Measurements from ENCODE around the gene HOXC10. TPM values are rescaled to one million over a fixed set of nuclear protein-coding genes. Genes with fewer than 3 reads are reported as not detected.
A peak's percentile ranks its signal among the peaks of the same experiment; 100 is the strongest.

The HOXC10 gene
- total RNA-seq (2022) (not detected in 2 replicates), Bru-seq, nascent RNA (percentile 25 among the genes with signal in this experiment), BruChase-seq, experiment 1, labeled RNA remaining after a 6-hour chase (percentile 18 among the genes with signal in this experiment), BruChase-seq, experiment 2, labeled RNA remaining after a 2-hour chase (percentile 17 among the genes with signal in this experiment)
- long read RNA-seq = 0 reads

DNA sequence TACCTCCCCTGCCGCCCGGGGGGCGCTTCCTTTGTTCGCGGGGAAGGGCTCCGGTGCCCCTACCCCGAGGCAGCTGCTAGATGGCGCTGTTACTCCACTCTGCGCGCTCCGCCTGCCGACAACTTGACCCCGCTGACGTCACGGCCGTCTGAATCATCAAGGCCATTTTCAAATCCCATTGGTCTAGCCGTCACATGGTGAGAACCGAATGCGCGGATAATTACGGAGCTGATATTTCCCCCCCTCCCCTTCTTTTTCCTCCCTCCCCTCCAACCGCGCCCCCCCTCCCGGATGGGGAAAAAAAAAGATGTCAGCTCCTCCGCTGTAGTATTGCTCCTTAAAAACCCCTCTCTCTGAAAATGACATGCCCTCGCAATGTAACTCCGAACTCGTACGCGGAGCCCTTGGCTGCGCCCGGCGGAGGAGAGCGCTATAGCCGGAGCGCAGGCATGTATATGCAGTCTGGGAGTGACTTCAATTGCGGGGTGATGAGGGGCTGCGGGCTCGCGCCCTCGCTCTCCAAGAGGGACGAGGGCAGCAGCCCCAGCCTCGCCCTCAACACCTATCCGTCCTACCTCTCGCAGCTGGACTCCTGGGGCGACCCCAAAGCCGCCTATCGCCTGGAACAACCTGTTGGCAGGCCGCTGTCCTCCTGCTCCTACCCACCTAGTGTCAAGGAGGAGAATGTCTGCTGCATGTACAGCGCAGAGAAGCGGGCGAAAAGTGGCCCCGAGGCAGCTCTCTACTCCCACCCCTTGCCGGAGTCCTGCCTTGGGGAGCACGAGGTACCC, at the start of gene HOXC10:
Gene HOXC10, plus strand, starts transcription at position 246 of the 791 bp plus-strand sequence. Its CDS starts 114 bp downstream, at position 360.
- no TSS peak for BruUV-seq (replicated peaks)
- H3K36me3 Mint-ChIP-seq (ENCODE audit: insufficient read depth, unreplicated experiment) = no peaks in the 10 kb centered on the region
- no peak within 1 kb of the TSS for H3K27ac Mint-ChIP-seq (ENCODE audit: low read depth, unreplicated experiment)
- H3K9me3 Mint-ChIP-seq (ENCODE audit: unreplicated experiment) = no peaks in the 10 kb centered on the region
- H3K4me3 Mint-ChIP-seq (ENCODE audit: unreplicated experiment) = no peak within 1 kb of the TSS
- peak; percentile 93 for DNase-seq (ENCODE audit: unreplicated experiment)
- peaks cover 20% of the 10 kb centered on the region for H3K4me1 Mint-ChIP-seq (ENCODE audit: insufficient read depth, unreplicated experiment)
- no peaks in the 10 kb centered on the region for H3K27me3 Mint-ChIP-seq (ENCODE audit: insufficient read depth, unreplicated experiment)
- intact Hi-C loops (cut with micrococcal nuclease) = loop anchor here (5.0 to 10.0 kb wide), 2 partner anchors 190 to 283 kb away; no protein-coding TSS in a partner anchor
- TF ChIP-seq, protein P1, sequence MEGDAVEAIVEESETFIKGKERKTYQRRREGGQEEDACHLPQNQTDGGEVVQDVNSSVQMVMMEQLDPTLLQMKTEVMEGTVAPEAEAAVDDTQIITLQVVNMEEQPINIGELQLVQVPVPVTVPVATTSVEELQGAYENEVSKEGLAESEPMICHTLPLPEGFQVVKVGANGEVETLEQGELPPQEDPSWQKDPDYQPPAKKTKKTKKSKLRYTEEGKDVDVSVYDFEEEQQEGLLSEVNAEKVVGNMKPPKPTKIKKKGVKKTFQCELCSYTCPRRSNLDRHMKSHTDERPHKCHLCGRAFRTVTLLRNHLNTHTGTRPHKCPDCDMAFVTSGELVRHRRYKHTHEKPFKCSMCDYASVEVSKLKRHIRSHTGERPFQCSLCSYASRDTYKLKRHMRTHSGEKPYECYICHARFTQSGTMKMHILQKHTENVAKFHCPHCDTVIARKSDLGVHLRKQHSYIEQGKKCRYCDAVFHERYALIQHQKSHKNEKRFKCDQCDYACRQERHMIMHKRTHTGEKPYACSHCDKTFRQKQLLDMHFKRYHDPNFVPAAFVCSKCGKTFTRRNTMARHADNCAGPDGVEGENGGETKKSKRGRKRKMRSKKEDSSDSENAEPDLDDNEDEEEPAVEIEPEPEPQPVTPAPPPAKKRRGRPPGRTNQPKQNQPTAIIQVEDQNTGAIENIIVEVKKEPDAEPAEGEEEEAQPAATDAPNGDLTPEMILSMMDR (IDR thresholded peaks at IDR 0.05; ENCODE audit: unreplicated experiment) = peak; percentile 64
- CTCF ChIA-PET = interaction anchor here (0.6 to 4.5 kb wide), 16 partner anchors 11 to 240 kb away, joined by 3 to 60 read pairs (median 3); partner anchors contain the start of gene HOXC9
- POLR2A ChIA-PET = interaction anchor here (0.9 kb wide), 3 partner anchors 10 to 193 kb away, joined by 3 to 5 read pairs (median 3); partner anchors contain the start of gene HOXC9

DNA sequence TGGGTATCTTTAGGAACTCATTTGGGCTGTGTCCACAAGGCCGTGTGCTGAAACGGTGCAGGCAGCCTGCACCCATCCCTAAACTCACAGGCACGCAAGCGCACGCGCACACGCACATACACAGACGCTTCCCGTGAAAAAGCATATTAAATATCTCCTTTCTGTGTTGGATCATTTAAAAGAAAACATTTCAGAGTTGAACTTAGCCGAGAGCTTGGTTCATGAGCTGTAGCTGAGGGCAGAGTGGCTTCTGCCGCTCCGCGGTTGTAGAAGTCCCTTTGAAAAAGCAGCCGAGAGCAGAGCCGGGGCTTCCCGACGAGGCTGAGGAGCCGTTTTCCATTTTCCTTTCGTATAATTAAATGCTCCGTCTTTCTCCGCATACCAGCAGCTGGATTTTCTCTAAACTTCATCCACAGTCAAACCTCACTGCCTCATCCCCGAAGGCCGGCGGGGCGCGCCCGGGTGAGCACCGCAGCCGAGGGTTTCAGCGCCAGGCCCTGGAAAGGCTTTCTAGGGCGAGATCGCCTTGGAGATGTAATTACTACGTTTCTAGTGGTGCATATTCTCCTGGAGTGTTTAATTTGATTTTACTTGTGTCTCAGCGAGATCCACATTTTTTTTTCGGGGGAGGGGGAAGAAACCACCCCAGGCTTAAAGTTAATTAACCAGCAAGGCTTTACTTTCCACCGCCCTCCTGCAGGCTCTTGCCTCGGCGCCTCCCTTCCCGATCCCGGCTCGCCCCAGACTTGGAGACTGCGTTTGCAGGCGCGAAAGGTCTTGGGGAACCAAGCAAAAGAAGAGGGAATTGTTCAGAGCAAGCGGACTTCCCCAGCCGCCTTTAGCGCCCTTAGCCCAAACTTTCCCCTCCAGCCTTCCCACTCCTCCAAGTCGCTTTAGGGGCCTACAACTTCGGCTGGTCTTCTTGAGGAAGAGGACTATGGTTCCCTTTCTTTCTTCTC, 49.3 kb upstream of the HOXC10 start:
- intact Hi-C loops (cut with micrococcal nuclease) = loop anchor here (5.0 kb wide), 1 partner anchor 143 kb away; no protein-coding TSS in a partner anchor
- no peak for DNase-seq (ENCODE audit: unreplicated experiment)
- ChIA-PET CTCF (interaction anchor here (0.8 kb wide), 1 partner anchor 153 kb away, joined by 3 read pairs; no protein-coding TSS in a partner anchor), POLR2A (no interaction called here)
- TF ChIP-seq, protein P1 (IDR thresholded peaks at IDR 0.05; ENCODE audit: unreplicated experiment) = no peak
- Mint-ChIP-seq H3K27ac (ENCODE audit: low read depth, unreplicated experiment) (no peak overlapping the region), H3K9me3 (ENCODE audit: unreplicated experiment) (no peaks in the 10 kb centered on the region), H3K4me3 (ENCODE audit: unreplicated experiment) (no peak overlapping the region), H3K27me3 (ENCODE audit: insufficient read depth, unreplicated experiment) (peaks cover 26% of the 10 kb centered on the region), H3K4me1 (ENCODE audit: insufficient read depth, unreplicated experiment) (peaks cover 12% of the 10 kb centered on the region), H3K36me3 (ENCODE audit: insufficient read depth, unreplicated experiment) (no peaks in the 10 kb centered on the region)
- no TSS peak for BruUV-seq (replicated peaks)

DNA sequence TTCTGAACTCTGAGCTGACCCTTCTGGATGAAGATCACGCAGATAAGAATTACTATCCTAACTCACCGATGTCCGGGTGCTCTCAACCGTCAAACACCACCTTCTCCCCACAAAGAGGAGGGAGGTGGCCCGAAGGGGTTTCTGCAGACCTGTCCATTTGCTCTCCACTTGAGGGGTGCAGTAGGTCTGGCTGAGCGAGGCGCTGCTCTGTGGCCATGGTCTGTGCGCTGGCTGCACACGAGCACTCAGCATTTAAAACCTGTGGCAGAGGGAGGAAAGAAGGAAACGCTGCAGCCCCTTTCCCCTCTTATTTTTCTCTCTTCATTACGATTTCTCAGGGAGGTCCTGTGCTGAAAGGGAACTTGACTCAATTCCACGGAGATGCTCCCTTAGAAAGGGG, 47.8 kb upstream of the HOXC10 start:
- POLR2A ChIA-PET = interaction anchor here (0.9 to 4.8 kb wide), 3 partner anchors 9 to 63 kb away, joined by 4 to 59 read pairs (median 32); partner anchors contain the start of genes HOTAIR, HOXC11 and HOXC9
- TF ChIP-seq, protein P1 (IDR thresholded peaks at IDR 0.05; ENCODE audit: unreplicated experiment) = no peak
- no peak overlapping the region for H3K4me3 Mint-ChIP-seq (ENCODE audit: unreplicated experiment)

More for the DNA sequence above, 47.8 kb upstream of the HOXC10 start:
- BruUV-seq (replicated peaks) = no TSS peak
- Mint-ChIP-seq H3K27ac (ENCODE audit: low read depth, unreplicated experiment) (no peak overlapping the region), H3K9me3 (ENCODE audit: unreplicated experiment) (no peaks in the 10 kb centered on the region), H3K4me1 (ENCODE audit: insufficient read depth, unreplicated experiment) (peaks cover 26% of the 10 kb centered on the region), H3K27me3 (ENCODE audit: insufficient read depth, unreplicated experiment) (peaks cover 11% of the 10 kb centered on the region), H3K36me3 (ENCODE audit: insufficient read depth, unreplicated experiment) (no peaks in the 10 kb centered on the region)
- DNase-seq (ENCODE audit: unreplicated experiment) = no peak
- intact Hi-C loops (cut with micrococcal nuclease) = loop anchor here (5.0 kb wide), 1 partner anchor 145 kb away; no protein-coding TSS in a partner anchor
- CTCF ChIA-PET = interaction anchor here (0.5 to 1.1 kb wide), 3 partner anchors 53 to 255 kb away, joined by 3 to 4 read pairs (median 3); no protein-coding TSS in a partner anchor

Data from MCF 10A (cell line).